Peyer's patch (tissue), 4 donors: ENCODE data around the gene PRXL2A. TPM values are rescaled to one million over a fixed set of nuclear protein-coding genes. Genes with fewer than 3 reads are reported as not detected.
"Not testable (repeated sequence)": the region's sequence is repeated elsewhere in the genome, so short reads cannot be mapped to it uniquely, and the experiment has no call there.

Experiments used
- DNase-seq, 3 donors: peaks; one replicate each; pipeline ENCODE4 v3.0.0-alpha.2; 2017 to 2019
- H3K27ac ChIP-seq, 4 donors: fragments of 200-600 bp; sonication (generic); one replicate each; pipeline ENCODE4 v1.5.1; 2016 to 2019
- H3K27me3 ChIP-seq, 2 donors: fragments of 200-600 bp; sonication (generic); one replicate each; pipeline ENCODE4 v1.5.1; 2019
- H3K36me3 ChIP-seq, 3 donors: fragments of 200-600 bp; sonication (generic); one replicate each; pipeline ENCODE4 v1.5.1; 2016 to 2019
- H3K4me1 ChIP-seq, 4 donors: fragments of 200-600 bp; sonication (generic); one replicate each; pipeline ENCODE4 v1.5.1; 2016 to 2019
- H3K4me3 ChIP-seq, 4 donors: fragments of 200-600 bp; sonication (generic); 1 replicate in 3 of 4; 2 replicates in 1 of 4; pipeline ENCODE4 v1.5.1; 2016 to 2019; ENCODE audit warnings: mild to moderate bottlenecking in 1 of 4
- H3K9me3 ChIP-seq, 4 donors: fragments of 200-600 bp; sonication (generic); one replicate each; pipeline ENCODE4 v1.5.1; 2016 to 2019; ENCODE audit warnings: mild to moderate bottlenecking in 1 of 4
- CTCF ChIP-seq, 6 experiments: fragments of 450-650 bp in 4 of 6; fragments of 200-600 bp in 2 of 6; sonication (generic) in 1 of 6; IDR thresholded peaks; one replicate each; pipeline ENCODE4 v1.5.1; 2017 to 2019; ENCODE audit warnings: antibody characterized with exemption in 6 of 6, mild to moderate bottlenecking in 3 of 6, moderate library complexity in 1 of 6
- POLR2A ChIP-seq, 2 donors: fragments of 450-650 bp; IDR thresholded peaks; one replicate each; pipeline ENCODE4 v1.5.1; 2017; ENCODE audit warnings: antibody characterized with exemption in 2 of 2, mild to moderate bottlenecking in 2 of 2, moderate library complexity in 2 of 2
- total RNA-seq, 4 donors: library from RNA; depleted of rRNA; stranded (reverse); fragments of >200 nt; gene quantifications; one replicate each; pipeline ENCODE4 v1.1.0, GENCODE V29; 2016

Gene PRXL2A
- total RNA-seq, 4 donors from 2014 or later: 27.2 to 89.3 (median 60.3) TPM

- peak in 1 of 3 donors; percentile 57 for DNase-seq
- no peaks in the 10 kb centered on the region for H3K27me3 ChIP-seq
- H3K27ac ChIP-seq: no peak overlapping the region
- H3K9me3 ChIP-seq: no peaks in the 10 kb centered on the region
- H3K4me3 ChIP-seq: no peak overlapping the region
- TF ChIP-seq POLR2A (IDR thresholded peaks at IDR 0.05): no peak
- no peak for TF ChIP-seq CTCF (IDR thresholded peaks at IDR 0.05)
- H3K36me3 ChIP-seq: no peaks in the 10 kb centered on the region
- H3K4me1 ChIP-seq: peaks cover 0 to 32% (median 13%) of the 10 kb centered on the region in 4 donors
Observed at GRCh38 chr10:80477813-80478212, 69.5 kb downstream of the PRXL2A start.

- not testable (repeated sequence) for H3K9me3 ChIP-seq, H3K36me3 ChIP-seq, H3K27ac ChIP-seq, H3K4me3 ChIP-seq, H3K27me3 ChIP-seq
- peaks cover 0 to 13% (median 5%) of the 10 kb centered on the region in 4 donors for H3K4me1 ChIP-seq
- peak in 1 of 3 donors; percentile 7 for DNase-seq
Observed at GRCh38 chr10:80480373-80480772, 72.0 kb downstream of the PRXL2A start.

GRCh38 chr10:80480852-80481251 lies 72.5 kb downstream of the PRXL2A start:
- H3K4me3 ChIP-seq: no peak overlapping the region
- no peaks in the 10 kb centered on the region for H3K36me3 ChIP-seq
- H3K9me3 ChIP-seq: no peaks in the 10 kb centered on the region
- no peaks in the 10 kb centered on the region for H3K27me3 ChIP-seq
- DNase-seq: peak in 1 of 3 donors; percentile 7
- H3K4me1 ChIP-seq: peaks cover 0 to 15% (median 7%) of the 10 kb centered on the region in 4 donors
- H3K27ac ChIP-seq: no peak overlapping the region
- TF ChIP-seq CTCF (IDR thresholded peaks at IDR 0.05) (no peak), POLR2A (IDR thresholded peaks at IDR 0.05) (no peak)

- peaks cover 2 to 31% (median 9%) of the 10 kb centered on the region in 4 donors for H3K4me1 ChIP-seq
- no peaks in the 10 kb centered on the region for H3K9me3 ChIP-seq
- DNase-seq: peak in 1 of 3 donors; percentile 31
- peak overlapping the region in 1 of 4 donors; percentile 10 for H3K27ac ChIP-seq
- peaks cover 0 to 3% (median 0%) of the 10 kb centered on the region in 3 donors for H3K36me3 ChIP-seq
- TF ChIP-seq POLR2A (IDR thresholded peaks at IDR 0.05) (no peak), CTCF (IDR thresholded peaks at IDR 0.05) (no peak)
- H3K27me3 ChIP-seq: no peaks in the 10 kb centered on the region
- no peak overlapping the region for H3K4me3 ChIP-seq
Observed at GRCh38 chr10:80484243-80484642, 75.9 kb downstream of the PRXL2A start.

- DNase-seq: no peak
- Histone ChIP-seq H3K9me3 (no peaks in the 10 kb centered on the region), H3K27me3 (no peaks in the 10 kb centered on the region), H3K4me1 (peaks cover 2 to 31% (median 9%) of the 10 kb centered on the region in 4 donors), H3K4me3 (no peak overlapping the region), H3K36me3 (peaks cover 0 to 8% (median 0%) of the 10 kb centered on the region in 3 donors), H3K27ac (peak overlapping the region in 1 of 4 donors; percentile 10)
- TF ChIP-seq CTCF (IDR thresholded peaks at IDR 0.05) (no peak), POLR2A (IDR thresholded peaks at IDR 0.05) (no peak)
Observed at GRCh38 chr10:80484676-80485075, 76.3 kb downstream of the PRXL2A start.

- peak overlapping the region in 2 of 4 donors; percentile 51 to 55 for H3K27ac ChIP-seq
- no peak overlapping the region for H3K4me3 ChIP-seq
- peaks cover 0 to 14% (median 0%) of the 10 kb centered on the region in 3 donors for H3K36me3 ChIP-seq
- no peaks in the 10 kb centered on the region for H3K27me3 ChIP-seq
- peak in 1 of 3 donors; percentile 34 for DNase-seq
- H3K4me1 ChIP-seq: peaks cover 2 to 31% (median 9%) of the 10 kb centered on the region in 4 donors
- H3K9me3 ChIP-seq: no peaks in the 10 kb centered on the region
- TF ChIP-seq CTCF (IDR thresholded peaks at IDR 0.05) (no peak), POLR2A (IDR thresholded peaks at IDR 0.05) (no peak)
Observed at GRCh38 chr10:80485076-80485945, 77.0 kb downstream of the PRXL2A start.
